CD4-positive, alpha-beta T cell treated with Interferon alpha-2 for 1 hour (primary cell): ENCODE data around the gene TRIO.

Experiments
- DNase-seq, 2 donors: peaks; one replicate each; pipeline ENCODE4 v3.0.0-alpha.2; 2020 to 2022

The TRIO gene

DNA sequence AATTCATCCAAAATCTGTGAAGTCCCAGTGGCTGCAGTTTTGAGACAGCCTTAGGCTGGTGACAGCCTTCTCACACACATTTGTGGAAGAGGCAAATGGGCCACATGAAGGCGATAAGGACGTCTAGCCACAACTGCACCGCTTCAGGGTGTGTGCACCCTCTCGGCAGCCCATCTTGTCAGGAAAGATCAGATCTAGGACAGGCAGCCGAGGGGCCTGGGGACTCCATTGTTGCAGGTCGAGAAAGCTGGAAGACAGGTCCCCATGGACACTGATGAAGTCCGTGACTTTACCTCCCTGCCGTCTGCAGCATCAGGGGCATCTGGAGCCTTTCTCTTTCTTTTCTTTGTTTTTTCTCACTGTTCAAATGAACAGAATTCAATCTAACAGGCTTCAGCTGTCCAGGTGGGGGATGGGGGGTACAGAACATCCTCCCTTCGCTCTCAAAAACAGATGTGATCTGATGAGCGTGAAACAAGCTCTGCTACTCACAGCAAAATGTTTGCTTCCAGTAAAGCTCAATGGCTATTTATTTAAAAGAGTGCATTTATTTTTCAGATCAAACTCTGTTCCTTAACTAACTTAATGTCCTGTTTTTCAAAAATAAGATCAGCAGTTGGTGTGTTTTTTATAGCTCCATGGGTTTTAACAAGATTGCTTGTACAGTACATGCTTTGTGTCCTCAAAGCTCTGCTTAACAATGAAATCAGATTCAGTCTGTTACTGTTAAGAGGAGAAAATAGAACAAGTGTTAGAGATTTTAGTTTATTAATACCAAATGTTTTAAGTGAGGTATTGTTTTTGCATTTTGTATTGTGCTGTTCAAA lies 326.6 kb downstream of the TRIO start:
- DNase-seq: no peak

- no peak for DNase-seq
Observed at GRCh38 chr5:14471507-14471906, 328.4 kb downstream of the TRIO start.

DNA sequence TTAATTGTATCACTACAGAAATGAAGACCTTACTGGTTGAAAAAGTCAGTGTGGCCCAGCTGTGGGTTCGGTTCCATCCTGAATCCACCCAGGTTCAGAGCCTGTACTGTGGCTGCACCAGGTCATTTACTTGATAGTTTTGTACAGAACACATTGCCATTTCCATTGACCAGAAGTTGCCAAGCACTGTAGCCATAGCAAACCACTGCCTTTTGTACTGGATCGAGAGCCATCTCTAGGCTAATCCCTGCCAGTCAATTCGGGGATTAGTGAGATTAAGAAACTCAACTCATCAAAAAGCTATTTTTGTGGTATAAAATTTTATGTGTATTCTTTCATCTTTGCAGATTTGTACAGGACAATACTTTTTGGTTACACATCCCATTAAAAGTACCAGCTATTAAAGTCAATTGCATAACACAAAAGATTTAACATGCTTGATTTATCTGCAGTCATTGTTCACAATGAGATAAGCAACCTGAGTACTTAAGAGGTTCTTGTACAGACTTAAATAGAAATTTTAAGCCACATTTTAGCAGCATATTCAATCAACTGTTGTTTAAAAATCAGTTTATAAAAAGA lies 329.9 kb downstream of the TRIO start:
- DNase-seq: no peak

DNA sequence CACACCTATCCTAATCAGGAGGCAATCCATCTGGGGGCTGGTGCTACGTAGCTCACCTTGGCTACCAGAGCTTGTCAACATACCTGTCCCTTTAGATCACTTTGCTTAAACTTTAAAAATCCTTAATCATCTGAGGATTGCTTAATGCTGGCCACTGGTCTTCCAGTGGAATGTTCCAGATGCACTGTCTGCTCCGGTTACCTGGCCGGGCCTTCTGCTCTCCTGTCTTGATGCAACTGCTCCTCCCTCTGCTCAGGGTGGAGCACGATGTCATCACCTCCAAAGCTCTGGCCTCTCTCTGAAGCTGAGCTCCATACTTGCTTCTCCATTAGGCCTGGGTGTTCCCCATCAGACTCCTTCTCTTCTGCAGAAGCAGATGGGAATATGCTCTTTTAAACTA lies 331.9 kb downstream of the TRIO start:
- no peak for DNase-seq

- no peak for DNase-seq
Observed at GRCh38 chr5:14476786-14477435, 333.8 kb downstream of the TRIO start.

GRCh38 chr5:14479143-14479696 lies 336.1 kb downstream of the TRIO start:
- DNase-seq: no peak

GRCh38 chr5:14481349-14481748 lies 338.2 kb downstream of the TRIO start:
- no peak for DNase-seq

GRCh38 chr5:14482085-14482484 lies 338.9 kb downstream of the TRIO start:
- DNase-seq: no peak

- no peak for DNase-seq
Observed at GRCh38 chr5:14483504-14484157, 340.5 kb downstream of the TRIO start.

GRCh38 chr5:14486486-14486885 lies 343.3 kb downstream of the TRIO start:
- no peak for DNase-seq

DNA sequence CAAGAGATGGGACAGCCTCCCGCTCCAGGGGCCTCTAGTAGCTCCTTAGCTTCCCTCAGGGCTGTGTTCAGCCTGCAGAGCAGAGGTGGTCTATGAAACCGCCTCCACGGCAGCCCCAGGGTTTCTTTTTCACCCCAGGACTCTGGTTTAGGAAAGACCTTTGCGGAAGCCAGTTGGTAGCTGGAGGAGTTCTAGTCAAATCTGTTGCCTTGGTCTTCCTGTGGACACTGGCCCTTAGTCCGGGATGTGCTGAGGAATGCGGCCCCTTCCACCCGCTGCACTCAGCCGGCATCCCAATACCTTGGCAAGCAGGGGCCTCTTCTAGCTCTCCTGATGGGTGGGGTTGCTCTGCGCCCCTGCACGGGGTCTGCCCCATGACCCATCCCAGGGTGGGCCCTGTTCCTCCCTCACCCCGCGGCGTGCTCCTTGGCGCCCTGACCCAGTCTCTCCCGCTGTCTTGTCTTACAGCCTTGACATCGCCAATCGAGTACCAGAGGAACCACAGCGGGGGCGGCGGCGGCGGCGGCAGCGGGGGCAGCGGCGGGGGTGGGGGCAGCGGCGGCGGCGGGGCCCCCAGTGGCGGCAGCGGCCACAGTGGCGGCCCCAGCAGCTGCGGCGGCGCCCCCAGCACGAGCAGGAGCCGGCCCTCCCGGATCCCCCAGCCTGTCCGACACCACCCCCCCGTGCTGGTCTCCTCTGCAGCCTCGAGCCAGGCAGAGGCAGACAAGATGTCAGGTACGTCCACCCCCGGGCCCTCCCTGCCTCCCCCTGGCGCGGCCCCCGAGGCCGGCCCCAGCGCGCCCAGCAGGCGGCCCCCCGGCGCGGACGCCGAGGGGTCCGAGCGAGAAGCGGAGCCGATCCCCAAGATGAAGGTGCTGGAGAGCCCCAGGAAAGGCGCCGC lies 344.1 kb downstream of the TRIO start:
- no peak for DNase-seq

DNA sequence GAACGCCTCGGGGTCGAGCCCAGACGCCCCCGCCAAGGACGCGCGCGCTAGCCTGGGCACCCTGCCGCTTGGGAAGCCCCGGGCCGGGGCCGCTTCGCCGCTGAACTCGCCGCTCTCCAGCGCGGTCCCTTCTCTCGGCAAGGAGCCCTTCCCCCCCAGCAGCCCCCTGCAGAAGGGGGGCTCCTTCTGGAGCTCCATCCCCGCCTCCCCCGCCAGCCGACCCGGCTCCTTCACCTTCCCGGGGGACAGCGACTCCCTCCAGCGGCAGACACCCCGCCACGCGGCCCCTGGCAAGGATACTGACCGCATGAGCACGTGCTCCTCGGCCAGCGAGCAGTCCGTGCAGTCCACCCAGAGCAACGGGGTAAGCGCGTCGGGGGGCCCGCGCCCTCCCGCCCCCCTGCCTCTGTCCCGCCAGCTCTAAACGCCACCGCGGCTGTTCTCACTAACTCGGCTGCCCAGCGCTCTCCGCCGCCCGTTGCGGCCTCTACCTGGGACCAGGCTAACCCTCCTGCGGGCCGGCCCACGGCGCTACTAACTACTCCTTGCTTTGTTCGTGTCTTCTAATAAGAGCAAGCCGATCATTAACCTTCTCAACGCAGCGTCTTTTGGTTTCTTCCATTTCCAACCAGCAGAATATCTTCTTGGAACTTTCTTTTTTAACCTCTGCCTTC lies 344.9 kb downstream of the TRIO start:
- no peak for DNase-seq

GRCh38 chr5:14488709-14489108 lies 345.6 kb downstream of the TRIO start:
- no peak for DNase-seq

DNA sequence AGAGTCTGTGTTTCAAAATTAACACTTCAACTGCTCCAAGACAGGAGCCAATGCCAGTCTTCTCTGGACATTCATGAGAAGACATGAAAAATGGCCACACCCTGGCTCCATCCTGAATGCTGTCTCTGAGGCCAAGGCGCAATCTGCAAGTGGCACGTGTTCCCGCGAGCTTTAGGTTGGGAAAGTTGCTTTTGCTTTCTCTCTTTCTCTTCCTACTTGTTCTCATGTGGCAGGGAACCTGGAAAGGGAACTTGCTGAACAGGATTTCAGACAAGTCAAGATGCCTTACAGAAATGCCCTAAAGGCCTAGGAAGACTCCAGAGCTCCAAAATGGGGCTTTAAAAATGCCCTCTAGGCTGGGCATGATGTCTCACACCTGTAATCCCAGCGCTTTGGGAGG lies 346.5 kb downstream of the TRIO start:
- DNase-seq: no peak

- no peak for DNase-seq
Observed at GRCh38 chr5:14490309-14490711, 347.2 kb downstream of the TRIO start.

DNA sequence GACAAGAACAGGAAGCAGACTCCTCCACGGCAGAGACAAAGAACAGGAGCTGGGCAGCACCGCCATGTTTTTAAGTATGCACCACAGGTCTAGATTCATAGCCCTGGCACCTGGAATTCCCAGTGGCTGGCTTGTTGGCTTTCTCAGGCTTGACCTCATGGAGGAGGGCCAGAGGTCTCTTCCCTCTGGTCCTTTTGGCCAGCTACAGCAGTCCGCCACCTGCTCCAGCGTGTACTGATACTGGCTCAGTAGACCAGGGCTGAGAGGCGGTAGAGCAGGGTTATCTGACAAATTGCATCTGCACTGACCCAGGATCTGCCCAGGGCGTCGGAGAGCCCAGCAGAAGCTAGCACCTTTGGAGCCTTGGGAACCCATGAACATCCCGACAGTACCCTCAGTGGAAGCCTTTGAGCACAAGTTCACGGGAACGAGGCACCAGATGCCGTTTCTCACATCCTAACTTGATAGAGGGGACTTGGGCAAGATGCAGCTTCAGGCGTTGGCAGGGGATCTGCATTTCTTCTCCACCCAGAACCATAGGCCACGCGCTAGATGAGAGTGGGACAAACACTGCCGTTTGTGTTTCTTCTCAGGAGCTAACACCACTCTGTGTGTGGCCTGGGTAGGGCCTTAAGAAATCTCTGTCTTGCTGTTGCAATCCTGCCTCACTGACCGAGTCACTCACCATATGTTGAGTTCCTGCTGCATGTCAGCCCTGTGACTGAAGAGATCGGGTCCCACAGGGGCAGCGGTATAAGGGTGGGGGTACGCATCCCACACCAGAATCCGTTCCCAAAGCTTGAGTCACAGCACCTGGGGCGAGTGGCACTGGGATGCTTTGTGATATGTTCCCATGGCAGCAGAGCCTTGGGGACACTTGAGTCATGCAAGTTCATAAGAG lies 348.1 kb downstream of the TRIO start:
- DNase-seq: no peak

DNA sequence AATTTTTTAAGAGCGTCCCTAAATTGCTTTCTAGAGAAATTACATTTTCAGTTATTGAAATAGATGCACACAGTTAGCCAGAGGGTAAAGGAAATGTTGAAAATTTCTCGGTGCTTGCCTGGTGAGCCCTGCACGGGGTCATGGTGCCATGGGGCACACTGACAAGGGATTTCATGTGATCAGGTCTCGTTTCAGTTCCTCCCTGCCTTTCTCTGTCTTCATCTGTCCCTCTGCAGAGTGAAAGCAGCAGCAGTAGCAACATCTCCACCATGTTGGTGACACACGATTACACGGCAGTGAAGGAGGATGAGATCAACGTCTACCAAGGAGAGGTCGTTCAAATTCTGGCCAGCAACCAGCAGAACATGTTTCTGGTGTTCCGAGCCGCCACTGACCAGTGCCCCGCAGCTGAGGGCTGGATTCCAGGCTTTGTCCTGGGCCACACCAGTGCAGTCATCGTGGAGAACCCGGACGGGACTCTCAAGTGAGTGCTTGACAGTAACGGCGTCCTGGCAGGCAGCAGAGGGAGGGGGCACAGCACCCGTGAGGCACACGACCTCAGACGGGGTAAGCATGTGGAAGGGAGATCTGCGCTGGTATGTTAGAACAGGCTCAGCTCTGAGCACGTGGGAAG lies 349.3 kb downstream of the TRIO start:
- DNase-seq: no peak

DNA sequence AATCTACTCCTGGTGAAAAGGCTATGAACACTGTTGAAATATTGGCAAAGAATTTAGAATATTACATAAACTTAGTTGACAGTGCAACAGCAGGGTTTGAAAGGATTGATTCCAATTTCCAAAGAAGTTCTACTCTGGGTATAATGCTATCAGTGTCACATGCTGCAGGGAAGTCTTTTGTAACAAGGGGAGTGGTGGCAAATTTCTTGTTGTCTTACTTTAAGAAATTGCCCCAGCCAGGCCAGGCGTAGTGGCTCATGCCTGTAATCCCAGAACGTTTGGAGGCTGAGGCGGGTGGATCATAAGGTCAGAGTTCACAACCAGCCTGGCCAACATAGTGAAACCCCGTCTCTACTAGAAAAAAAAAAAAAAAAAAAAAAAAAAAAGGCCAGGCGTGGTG lies 352.2 kb downstream of the TRIO start:
- no peak for DNase-seq

DNA sequence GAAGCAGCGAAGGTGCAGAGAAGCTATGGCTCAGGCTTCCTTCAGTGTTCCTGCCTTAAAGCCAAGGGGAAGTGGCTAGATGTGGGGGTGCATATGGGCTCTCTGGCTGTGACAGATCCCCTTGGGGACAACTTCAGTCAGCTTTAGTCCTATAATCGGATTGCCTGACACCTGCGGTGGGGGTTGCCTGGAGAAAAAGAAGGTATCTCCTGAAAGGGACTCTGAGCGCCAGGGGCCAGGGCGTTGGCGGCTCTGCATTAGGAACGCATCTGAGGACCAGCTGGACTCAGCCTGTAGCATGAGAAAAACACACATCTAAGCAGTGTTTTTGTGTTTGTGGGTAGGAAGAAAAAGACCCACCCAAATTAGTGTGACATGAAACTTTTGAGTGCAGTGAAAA lies 354.2 kb downstream of the TRIO start:
- no peak for DNase-seq
